H1 (cell line): Measurements from ENCODE around the gene STARD3. TPM values are rescaled to one million over a fixed set of nuclear protein-coding genes. Genes with fewer than 3 reads are reported as not detected.
A peak's percentile ranks its signal among the peaks of the same experiment; 100 is the strongest.

Experiments
- CTCF ChIA-PET: fragments of 300-600 bp; sonication (Branson Sonifier 250); formaldehyde crosslinking; loops from one replicate; lab custom pipeline; 2021; ENCODE audit not compliant: partially characterized antibody; lab: Charles Lee
- POLR2A ChIA-PET: fragments of 300-600 bp; sonication (Branson Sonifier 250); formaldehyde crosslinking; loops from one replicate; lab custom pipeline; 2021; ENCODE audit warnings: inconsistent platforms; ENCODE audit not compliant: partially characterized antibody; lab: Charles Lee
- DNase-seq, 2 experiments: peaks; one replicate each; pipeline versions ENCODE4 v3.0.0 to v3.0.0-alpha.2; 2010 to 2022; ENCODE audit warnings: low spot score in 2 of 2, low read depth in 1 of 2, mixed read lengths in 1 of 2
- FAIRE-seq: peaks from 2 replicates; lab custom pipeline; 2011; peaks lifted over from hg19 to GRCh38; lab: Jason Lieb, UNC
- H2AFZ ChIP-seq: 2 replicates; pipeline ENCODE4 v1.8.1; 2012; ENCODE audit warnings: low read length, inconsistent platforms
- H2AK5ac ChIP-seq: 2 replicates; pipeline ENCODE4 v1.6.1; 2013; ENCODE audit warnings: low read depth, low read length
- H2BK120ac ChIP-seq: replicated peaks from 2 replicates; pipeline ENCODE3; 2013; ENCODE audit warnings: low read depth, low read length, inconsistent platforms
- H2BK12ac ChIP-seq: 2 replicates; pipeline ENCODE4 v1.6.1; 2013; ENCODE audit warnings: low read depth, low read length
- H2BK15ac ChIP-seq: 2 replicates; pipeline ENCODE4 v1.6.1; 2013; ENCODE audit warnings: low read length
- H2BK20ac ChIP-seq: 2 replicates; pipeline ENCODE4 v1.6.1; 2013; ENCODE audit warnings: low read length
- H2BK5ac ChIP-seq: 2 replicates; pipeline ENCODE4 v1.6.1; 2013; ENCODE audit warnings: low read depth, low read length
- H3K14ac ChIP-seq: 2 replicates; pipeline ENCODE4 v1.6.1; 2013; ENCODE audit warnings: inconsistent platforms; ENCODE audit not compliant: insufficient read length
- H3K18ac ChIP-seq: 2 replicates; pipeline ENCODE4 v1.6.1; 2013; ENCODE audit warnings: low read length; ENCODE audit errors: extremely low read depth
- H3K23ac ChIP-seq: 2 replicates; pipeline ENCODE4 v1.6.1; 2013; ENCODE audit warnings: inconsistent platforms; ENCODE audit not compliant: insufficient read length
- H3K23me2 ChIP-seq: 2 replicates; pipeline ENCODE4 v1.6.1; 2013; ENCODE audit warnings: low read depth, low read length
- H3K27ac ChIP-seq: 2 replicates; pipeline ENCODE4 v1.6.1; 2011; ENCODE audit warnings: low read depth, low read length, inconsistent platforms
- H3K27me3 ChIP-seq, 4 experiments: replicated peaks in 1 of 4; 1 replicate in 1 of 4; 2 replicates in 3 of 4; pipeline versions ENCODE4 v1.6.1 to v1.8.1; 2011 to 2013; ENCODE audit warnings: low read length in 3 of 4, mild to moderate bottlenecking in 3 of 4, inconsistent platforms in 2 of 4, mixed read lengths in 2 of 4, moderate library complexity in 1 of 4; ENCODE audit not compliant: control insufficient read depth in 3 of 4, insufficient read depth in 3 of 4; ENCODE audit errors: extremely low read depth in 1 of 4
- H3K36me3 ChIP-seq, 4 experiments: 2 replicates each; pipeline versions ENCODE4 v1.6.1 to v1.8.1; 2011 to 2013; ENCODE audit warnings: mild to moderate bottlenecking in 4 of 4, low read length in 3 of 4, moderate library complexity in 2 of 4, control low read depth in 1 of 4, inconsistent platforms in 1 of 4; ENCODE audit not compliant: insufficient read depth in 4 of 4, control insufficient read depth in 2 of 4
- H3K4ac ChIP-seq: replicated peaks from 2 replicates; pipeline ENCODE3; 2013; ENCODE audit warnings: low read length, low read depth, mixed read lengths, inconsistent platforms; ENCODE audit not compliant: insufficient read length
- H3K4me1 ChIP-seq, 4 experiments: replicated peaks in 1 of 4; 1 replicate in 1 of 4; 2 replicates in 3 of 4; pipeline versions ENCODE4 v1.6.1 to v1.8.1; 2011 to 2013; ENCODE audit warnings: low read length in 3 of 4, inconsistent platforms in 2 of 4, mixed read lengths in 1 of 4; ENCODE audit not compliant: insufficient read depth in 4 of 4, control insufficient read depth in 3 of 4
- H3K4me2 ChIP-seq, 2 experiments: 2 replicates each; pipeline versions ENCODE4 v1.6.1 to v1.8.1; 2011 to 2013; ENCODE audit warnings: low read depth in 2 of 2, low read length in 2 of 2, control low read depth in 1 of 2, inconsistent platforms in 1 of 2, mild to moderate bottlenecking in 1 of 2; ENCODE audit not compliant: insufficient read depth in 1 of 2
- H3K4me3 ChIP-seq, 4 experiments: fragments of 200-600, 300-600 bp in 1 of 4; sonication (generic), shearing (Covaris generic), sonication (Bioruptor Twin) in 1 of 4; 2 replicates each; pipeline versions ENCODE4 v1.5.1 to v1.8.1; 2011 to 2016; ENCODE audit warnings: low read length in 4 of 4, low read depth in 3 of 4, control low read depth in 2 of 4, inconsistent platforms in 2 of 4, mild to moderate bottlenecking in 2 of 4, mixed read lengths in 1 of 4, moderate library complexity in 1 of 4; ENCODE audit not compliant: insufficient read depth in 2 of 4; ENCODE audit errors: extremely low read depth in 1 of 4
- H3K56ac ChIP-seq: replicated peaks from 2 replicates; pipeline ENCODE3; 2013; ENCODE audit warnings: low read depth, mild to moderate bottlenecking, mixed read lengths, low read length, inconsistent platforms; ENCODE audit not compliant: insufficient read length
- H3K79me1 ChIP-seq: 2 replicates; pipeline ENCODE4 v1.6.1; 2013; ENCODE audit warnings: low read depth, low read length, control low read depth
- H3K79me2 ChIP-seq, 2 experiments: 2 replicates each; pipeline versions ENCODE4 v1.6.1 to v1.8.1; 2012 to 2013; ENCODE audit warnings: low read length in 2 of 2, mild to moderate bottlenecking in 2 of 2, inconsistent platforms in 1 of 2; ENCODE audit not compliant: insufficient read depth in 2 of 2, control insufficient read depth in 1 of 2
- H3K9ac ChIP-seq, 4 experiments: replicated peaks in 1 of 4; 1 replicate in 1 of 4; 2 replicates in 3 of 4; pipeline versions ENCODE4 v1.6.1 to v1.8.1; 2011 to 2013; ENCODE audit warnings: low read depth in 3 of 4, low read length in 3 of 4, control low read depth in 2 of 4, mild to moderate bottlenecking in 2 of 4, moderate library complexity in 2 of 4, inconsistent platforms in 1 of 4; ENCODE audit errors: extremely low read depth in 1 of 4
- H3K9me3 ChIP-seq, 2 experiments: 2 replicates each; pipeline versions ENCODE4 v1.6.1 to v1.8.1; 2012 to 2013; ENCODE audit warnings: mild to moderate bottlenecking in 2 of 2, moderate library complexity in 2 of 2, control low read depth in 1 of 2, inconsistent platforms in 1 of 2, low read depth in 1 of 2, low read length in 1 of 2, mixed read lengths in 1 of 2; ENCODE audit not compliant: insufficient read depth in 2 of 2
- H4K20me1 ChIP-seq, 2 experiments: replicated peaks in 1 of 2; 2 replicates each; pipeline versions ENCODE3 to v1.8.1; 2011 to 2013; ENCODE audit warnings: inconsistent platforms in 2 of 2, low read length in 2 of 2, mild to moderate bottlenecking in 1 of 2; ENCODE audit not compliant: insufficient read depth in 2 of 2, control insufficient read depth in 1 of 2
- H4K5ac ChIP-seq: 2 replicates; pipeline ENCODE4 v1.6.1; 2013; ENCODE audit warnings: low read length, low read depth, mixed read lengths, inconsistent platforms; ENCODE audit not compliant: insufficient read length
- H4K8ac ChIP-seq: 2 replicates; pipeline ENCODE4 v1.8.0; 2013; ENCODE audit warnings: mild to moderate bottlenecking, moderate library complexity, low read length, inconsistent platforms; ENCODE audit not compliant: insufficient read depth; ENCODE audit errors: extremely low read depth
- H4K91ac ChIP-seq: replicated peaks from 2 replicates; pipeline ENCODE3; 2013; ENCODE audit warnings: low read length, mixed read lengths, inconsistent platforms; ENCODE audit not compliant: insufficient read length
- CHD1 ChIP-seq: IDR thresholded peaks from 2 replicates; pipeline ENCODE4 v1.6.1; 2012; ENCODE audit warnings: low read depth, low read length, improper control_type of control experiment
- EZH2 ChIP-seq: fragments of 200-600 bp; sonication (generic); IDR thresholded peaks from 2 replicates; pipeline ENCODE4 v1.7.1; 2012; ENCODE audit warnings: low read depth, mild to moderate bottlenecking, moderate library complexity, low read length, inconsistent platforms; ENCODE audit not compliant: severe bottlenecking
- HDAC2 ChIP-seq, 2 experiments: fragments of 300-600 bp in 1 of 2; sonication (generic) in 1 of 2; IDR thresholded peaks; 2 replicates each; pipeline ENCODE4 v1.6.1; 2011 to 2012; ENCODE audit warnings: low read depth in 2 of 2, low read length in 2 of 2, mild to moderate bottlenecking in 2 of 2, moderate library complexity in 2 of 2, borderline replicate concordance in 1 of 2, inconsistent platforms in 1 of 2
- HDAC6 ChIP-seq: IDR thresholded peaks from one replicate; pipeline ENCODE4 v1.7.1; 2012; ENCODE audit warnings: low read depth, mild to moderate bottlenecking, inconsistent platforms, low read length, moderate library complexity
- JUN ChIP-seq: IDR thresholded peaks from 2 replicates; pipeline ENCODE4 v1.6.1; 2011; ENCODE audit warnings: low read depth, mild to moderate bottlenecking, improper control_type of control experiment, low read length
- NRF1 ChIP-seq: IDR thresholded peaks from 2 replicates; pipeline ENCODE4 v1.6.1; 2011; ENCODE audit warnings: mild to moderate bottlenecking, low read depth, low read length, improper control_type of control experiment
- RXRA ChIP-seq: IDR thresholded peaks from 2 replicates; pipeline ENCODE4 v1.6.1; 2011; ENCODE audit warnings: low read depth, mild to moderate bottlenecking, low read length, moderate library complexity; ENCODE audit not compliant: insufficient read depth
- SIRT6 ChIP-seq: IDR thresholded peaks from one replicate; pipeline ENCODE4 v1.7.1; 2012; ENCODE audit warnings: low read length, inconsistent platforms
- SUZ12 ChIP-seq: fragments of 200-600 bp; sonication (generic); IDR thresholded peaks from 2 replicates; pipeline ENCODE4 v1.6.1; 2012; ENCODE audit warnings: mild to moderate bottlenecking, inconsistent platforms, low read length, moderate library complexity, mixed read lengths
- YY1 ChIP-seq: IDR thresholded peaks from 2 replicates; pipeline ENCODE4 v1.6.1; 2011; ENCODE audit warnings: low read depth, mild to moderate bottlenecking, low read length
- WGBS, 2 experiments: shearing (Covaris generic) in 1 of 2; methylation state at CpG; one replicate each; pipeline versions ENCODE4 v1.1.6 to v1.1.7; 2013 to 2015; ENCODE audit warnings: low lambda C conversion rate in 2 of 2, mixed read lengths in 2 of 2, inconsistent platforms in 1 of 2, low coverage in 1 of 2, missing lambda C conversion rate in 1 of 2; ENCODE audit not compliant: insufficient replicate concordance in 2 of 2, insufficient coverage in 1 of 2, insufficient read length in 1 of 2; ENCODE audit errors: extremely low coverage in 1 of 2, missing lambda C conversion rate in 1 of 2; 5-methylcytosine and 5-hydroxymethylcytosine counted together
- polyA plus RNA-seq, 7 experiments: library from polyadenylated mRNA; depleted of rRNA in 3 of 7; stranded (reverse) in 5 of 7; unstranded in 2 of 7; fragments of >200 nt in 5 of 7; fragments of 200-250 nt in 2 of 7; gene quantifications; 1 replicate in 5 of 7; 2 replicates in 1 of 7; 4 replicates in 1 of 7; pipeline versions ENCODE4 v1.2.1 to v1.2.3, GENCODE V29; 2011 to 2013; ENCODE audit warnings: missing spikeins in 2 of 7, mixed read lengths in 2 of 7
- total RNA-seq: library from RNA; stranded (reverse); fragmentation: NEBNext Ultra II Directional; extraction: Animal tissue kit (Norgen Biotek cat#: 25700); gene quantifications from 2 replicates; pipeline ENCODE4 v1.2.1, GENCODE V29; 2021
- TF ChIP-seq, protein P1 (sequence below): IDR thresholded peaks from 2 replicates; pipeline ENCODE4 v1.6.1; 2011; ENCODE audit warnings: low read length, improper control_type of control experiment

Gene STARD3
- total and polyA plus RNA-seq, 2 of the 8 experiments (the other 6 are each of a cell fraction or from before 2014, with no cell fraction given): 47.6 to 80.3 TPM

DNA sequence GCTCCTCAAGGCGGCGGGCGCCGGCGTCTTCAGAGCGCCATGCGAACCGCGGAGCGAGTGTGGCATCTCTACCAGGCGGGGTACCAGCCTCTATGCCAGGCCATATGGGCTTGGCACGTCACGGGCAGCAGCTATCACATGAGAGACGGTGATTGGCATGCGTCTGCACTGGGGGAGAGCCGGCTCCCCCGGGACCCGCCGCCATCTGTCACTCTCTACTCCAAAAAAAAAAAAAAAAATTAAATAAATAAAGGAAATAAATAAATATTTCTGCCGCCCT, 29.2 kb upstream of the STARD3 start, which contains the start of gene NEUROD2:
NEUROD2 (minus strand) TSS at position 70 of the 280 bp plus-strand sequence. CDS start 1,321 bp downstream, outside the sequence.
- Histone ChIP-seq H3K79me1 (no peaks in the 10 kb centered on the region), H3K36me3 (no peaks in the 10 kb centered on the region), H3K23ac (no peak within 1 kb of the TSS), H2AFZ (no peak within 1 kb of the TSS), H4K91ac (no peak within 1 kb of the TSS), H3K56ac (no peak within 1 kb of the TSS), H3K4me1 (peaks cover 0 to 38% (median 19%) of the 10 kb centered on the region in 4 experiments; a peak in 6 of 7 replicates), H3K27me3 (peaks cover 58 to 90% (median 78%) of the 10 kb centered on the region in 4 experiments), H2BK5ac (no peak within 1 kb of the TSS), H3K27ac (no peak within 1 kb of the TSS), H3K18ac (no peak within 1 kb of the TSS; the same call in 1 of the 2 replicates), H3K9ac (no peak within 1 kb of the TSS), H2BK15ac (no peak within 1 kb of the TSS), H4K5ac (no peak within 1 kb of the TSS), H2BK20ac (0 out of 2 replicates have a peak within 1 kb of the TSS, but pooled peaks have one; percentile 48), H2AK5ac (no peak within 1 kb of the TSS), H3K9me3 (no peaks in the 10 kb centered on the region), H2BK120ac (no peak within 1 kb of the TSS), H4K8ac (peak within 1 kb of the TSS; percentile 57; the same call in 1 of the 2 replicates), H3K23me2 (peaks cover 14% of the 10 kb centered on the region; the same call in 1 of the 2 replicates), H3K4ac (peak within 1 kb of the TSS; percentile 76), H2BK12ac (no peak within 1 kb of the TSS), H3K14ac (no peak within 1 kb of the TSS), H3K4me3 (peak within 1 kb of the TSS; percentile 12 to 59 (median 42)), H4K20me1 (peaks cover 0 to 6% of the 10 kb centered on the region in 2 experiments), H3K79me2 (no peaks in the 10 kb centered on the region), H3K4me2 (peak within 1 kb of the TSS; percentile 90)
- DNase-seq (peak in 1 of 2 experiments; percentile 55), FAIRE-seq (no peak)
- ChIA-PET CTCF (interaction anchor here (10.7 to 19.1 kb wide), 2 partner anchors 14 to 59 kb away, joined by 140 to 310 read pairs; partner anchors contain the start of gene PPP1R1B), POLR2A (interaction anchor here (0.7 to 2.7 kb wide), 4 partner anchors 9 to 668 kb away, joined by 3 to 9 read pairs (median 3); no protein-coding TSS in a partner anchor)
- WGBS, 2 experiments: 6% methylated on average over 11 of the region's 20 CpGs; no CpG with 5 or more reads in 1 of the 2 experiments
- TF ChIP-seq YY1: no peak
- no peak for TF ChIP-seq NRF1
- no peak for TF ChIP-seq CHD1
- TF ChIP-seq, protein P1, sequence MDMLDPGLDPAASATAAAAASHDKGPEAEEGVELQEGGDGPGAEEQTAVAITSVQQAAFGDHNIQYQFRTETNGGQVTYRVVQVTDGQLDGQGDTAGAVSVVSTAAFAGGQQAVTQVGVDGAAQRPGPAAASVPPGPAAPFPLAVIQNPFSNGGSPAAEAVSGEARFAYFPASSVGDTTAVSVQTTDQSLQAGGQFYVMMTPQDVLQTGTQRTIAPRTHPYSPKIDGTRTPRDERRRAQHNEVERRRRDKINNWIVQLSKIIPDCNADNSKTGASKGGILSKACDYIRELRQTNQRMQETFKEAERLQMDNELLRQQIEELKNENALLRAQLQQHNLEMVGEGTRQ: no peak
- no peak for TF ChIP-seq HDAC2 (IDR thresholded peaks at IDR 0.05; ENCODE audit: borderline replicate concordance in 1 of 2, low read depth in 2 of 2, low read length in 2 of 2)
- no peak for TF ChIP-seq SUZ12
- TF ChIP-seq JUN: no peak
- TF ChIP-seq RXRA: no peak
- TF ChIP-seq SIRT6: no peak
- no peak for TF ChIP-seq EZH2
- TF ChIP-seq HDAC6: no peak
